Measurements from ENCODE around the gene S100A16.

DNA sequence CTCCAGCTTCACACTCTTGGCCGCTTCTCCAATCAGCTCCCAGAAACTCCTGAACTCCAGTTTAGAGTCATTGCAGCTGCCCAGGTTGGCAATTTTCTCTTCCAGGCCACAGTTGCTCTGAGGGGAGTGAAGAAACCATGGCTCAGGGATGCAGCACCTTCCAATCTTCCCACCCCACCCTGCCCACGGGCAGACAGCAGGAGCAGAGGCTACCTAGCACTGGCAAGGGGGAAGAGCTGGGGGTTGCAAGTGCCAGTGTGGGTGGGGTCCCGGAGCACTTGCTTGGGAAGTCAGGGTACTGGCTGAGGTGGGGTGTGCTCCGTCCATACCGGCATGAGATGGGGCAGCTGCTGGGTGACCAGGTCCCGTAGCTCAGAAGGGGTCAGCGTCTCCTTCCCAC is 2.0 kb upstream of the S100A16 start:
- no peak for TF ChIP-seq ZBTB17 (CRISPR knock-in tag; IDR thresholded peaks at IDR 0.05)
- TF ChIP-seq SOX6 (IDR thresholded peaks at IDR 0.05): no peak
- no peak for TF ChIP-seq NFIC (IDR thresholded peaks at IDR 0.05)
- TF ChIP-seq, protein P1, sequence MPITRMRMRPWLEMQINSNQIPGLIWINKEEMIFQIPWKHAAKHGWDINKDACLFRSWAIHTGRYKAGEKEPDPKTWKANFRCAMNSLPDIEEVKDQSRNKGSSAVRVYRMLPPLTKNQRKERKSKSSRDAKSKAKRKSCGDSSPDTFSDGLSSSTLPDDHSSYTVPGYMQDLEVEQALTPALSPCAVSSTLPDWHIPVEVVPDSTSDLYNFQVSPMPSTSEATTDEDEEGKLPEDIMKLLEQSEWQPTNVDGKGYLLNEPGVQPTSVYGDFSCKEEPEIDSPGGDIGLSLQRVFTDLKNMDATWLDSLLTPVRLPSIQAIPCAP (CRISPR knock-in tag; IDR thresholded peaks at IDR 0.05; ENCODE audit: borderline replicate concordance): no peak
- TF ChIP-seq GABPB2 (CRISPR knock-in tag; conservative IDR thresholded peaks at IDR 0.05): no peak
- no peak for TF ChIP-seq GABPA (tag; conservative IDR thresholded peaks at IDR 0.05; ENCODE audit: low read depth)
- TF ChIP-seq BCL6 (CRISPR knock-in tag; IDR thresholded peaks at IDR 0.05): no peak
- TF ChIP-seq NFYB (IDR thresholded peaks at IDR 0.05; ENCODE audit: extremely low read depth, insufficient read length): no peak
- no peak for TF ChIP-seq GATA2 (CRISPR knock-in tag; IDR thresholded peaks at IDR 0.05)
- no peak for TF ChIP-seq ELF1 (tag; IDR thresholded peaks at IDR 0.05)
- TF ChIP-seq TBP (optimal IDR thresholded peaks at IDR 0.05; ENCODE audit: low read depth, low read length): no peak
- TF ChIP-seq POLR2A (conservative IDR thresholded peaks at IDR 0.05): no peak

Measured in K562 (cell line).